ENCODE data around the gene POLQ. TPM values are rescaled to one million over a fixed set of nuclear protein-coding genes. Genes with fewer than 3 reads are reported as not detected.

The POLQ gene
- total RNA-seq, 1 donor from 2014 or later: 33.2 TPM

DNA sequence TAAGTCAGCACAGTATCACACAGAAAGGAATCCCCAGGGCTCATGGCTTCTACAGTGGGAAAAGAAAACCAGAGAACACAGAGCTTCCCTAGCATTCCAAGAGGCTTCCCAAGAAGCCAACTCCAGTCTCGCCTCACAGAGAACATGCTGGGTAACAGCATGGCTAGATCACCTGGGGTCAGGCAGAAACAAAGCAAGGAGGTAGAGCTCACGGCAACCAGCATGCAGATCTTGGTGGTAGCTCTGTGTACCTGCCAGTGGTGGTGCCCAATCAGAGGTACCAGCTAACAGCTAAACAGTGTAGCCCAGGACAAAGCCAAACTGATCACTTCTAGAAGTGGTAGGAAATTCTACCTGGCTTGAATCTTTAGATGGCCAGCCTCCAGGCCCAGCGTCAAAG is 31.3 kb downstream of the POLQ start:
- H3K27ac Mint-ChIP-seq: no peak overlapping the region
- H3K27me3 ChIP-seq: no peaks in the 10 kb centered on the region
- H3K36me3 ChIP-seq: peaks cover 17% of the 10 kb centered on the region
- peaks cover 43% of the 10 kb centered on the region for H3K36me3 Mint-ChIP-seq
- no peak overlapping the region for H3K4me3 ChIP-seq
- no peak overlapping the region for H3K4me3 Mint-ChIP-seq
- H2AFZ ChIP-seq (replicated peaks): no peak overlapping the region
- no peaks in the 10 kb centered on the region for H3K4me1 Mint-ChIP-seq
- H3F3A ChIP-seq (ENCODE audit: low read depth): no peaks in the 10 kb centered on the region
- no peak for DNase-seq (ENCODE audit: low spot score)
- no peak for TF ChIP-seq EZH2phosphoT487 (IDR thresholded peaks at IDR 0.05)
- TF ChIP-seq, protein P1, sequence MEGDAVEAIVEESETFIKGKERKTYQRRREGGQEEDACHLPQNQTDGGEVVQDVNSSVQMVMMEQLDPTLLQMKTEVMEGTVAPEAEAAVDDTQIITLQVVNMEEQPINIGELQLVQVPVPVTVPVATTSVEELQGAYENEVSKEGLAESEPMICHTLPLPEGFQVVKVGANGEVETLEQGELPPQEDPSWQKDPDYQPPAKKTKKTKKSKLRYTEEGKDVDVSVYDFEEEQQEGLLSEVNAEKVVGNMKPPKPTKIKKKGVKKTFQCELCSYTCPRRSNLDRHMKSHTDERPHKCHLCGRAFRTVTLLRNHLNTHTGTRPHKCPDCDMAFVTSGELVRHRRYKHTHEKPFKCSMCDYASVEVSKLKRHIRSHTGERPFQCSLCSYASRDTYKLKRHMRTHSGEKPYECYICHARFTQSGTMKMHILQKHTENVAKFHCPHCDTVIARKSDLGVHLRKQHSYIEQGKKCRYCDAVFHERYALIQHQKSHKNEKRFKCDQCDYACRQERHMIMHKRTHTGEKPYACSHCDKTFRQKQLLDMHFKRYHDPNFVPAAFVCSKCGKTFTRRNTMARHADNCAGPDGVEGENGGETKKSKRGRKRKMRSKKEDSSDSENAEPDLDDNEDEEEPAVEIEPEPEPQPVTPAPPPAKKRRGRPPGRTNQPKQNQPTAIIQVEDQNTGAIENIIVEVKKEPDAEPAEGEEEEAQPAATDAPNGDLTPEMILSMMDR (IDR thresholded peaks at IDR 0.05): no peak
- no peak for TF ChIP-seq EZH2 (IDR thresholded peaks at IDR 0.05)
- H3K4me1 ChIP-seq: no peaks in the 10 kb centered on the region
- H3K27ac ChIP-seq: no peak overlapping the region
- peaks cover 18% of the 10 kb centered on the region for H3K9me3 Mint-ChIP-seq
- H3K9me3 ChIP-seq (ENCODE audit: low read depth): no peaks in the 10 kb centered on the region
- H3K4me2 ChIP-seq: no peak overlapping the region
- no peak overlapping the region for H3K9ac ChIP-seq
- no peaks in the 10 kb centered on the region for H4K20me1 ChIP-seq (ENCODE audit: low read depth)
- H3K79me2 ChIP-seq (ENCODE audit: low read depth): peaks cover 23% of the 10 kb centered on the region
- no peaks in the 10 kb centered on the region for H3K27me3 Mint-ChIP-seq (ENCODE audit: insufficient read depth, low read depth)

DNA sequence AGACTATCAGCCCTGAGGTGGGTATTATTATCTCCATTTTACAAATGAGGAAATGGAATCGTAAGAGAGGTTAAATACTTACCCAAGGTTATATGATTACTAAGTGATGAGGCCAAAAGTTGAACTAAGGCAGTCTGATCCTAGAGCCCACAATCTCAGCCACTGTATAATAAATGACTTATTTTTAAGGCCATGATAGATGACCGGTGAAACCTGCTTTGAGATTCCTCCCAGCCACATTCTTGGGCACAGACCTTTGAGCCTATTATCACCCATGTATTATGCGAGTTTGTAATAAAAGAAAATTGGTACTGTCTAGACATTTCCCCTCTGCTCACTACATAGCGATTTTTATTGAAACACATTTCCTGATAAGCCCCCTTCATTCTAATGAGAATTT is 37.4 kb downstream of the POLQ start:
- Histone ChIP-seq H4K20me1 (ENCODE audit: low read depth) (no peaks in the 10 kb centered on the region), H2AFZ (replicated peaks) (no peak overlapping the region), H3K36me3 (peaks cover 9% of the 10 kb centered on the region), H3K27ac (no peak overlapping the region), H3K4me2 (no peak overlapping the region), H3K9me3 (ENCODE audit: low read depth) (no peaks in the 10 kb centered on the region), H3K27me3 (no peaks in the 10 kb centered on the region), H3K9ac (no peak overlapping the region), H3F3A (ENCODE audit: low read depth) (no peaks in the 10 kb centered on the region), H3K4me1 (no peaks in the 10 kb centered on the region), H3K4me3 (no peak overlapping the region), H3K79me2 (ENCODE audit: low read depth) (no peaks in the 10 kb centered on the region)
- H3K4me1 Mint-ChIP-seq: no peaks in the 10 kb centered on the region
- no peak overlapping the region for H3K4me3 Mint-ChIP-seq
- TF ChIP-seq, protein P1 (IDR thresholded peaks at IDR 0.05): no peak
- H3K9me3 Mint-ChIP-seq: no peaks in the 10 kb centered on the region
- H3K27ac Mint-ChIP-seq: no peak overlapping the region
- no peaks in the 10 kb centered on the region for H3K27me3 Mint-ChIP-seq (ENCODE audit: insufficient read depth, low read depth)
- no peak for DNase-seq (ENCODE audit: low spot score)
- peaks cover 11% of the 10 kb centered on the region for H3K36me3 Mint-ChIP-seq

DNA sequence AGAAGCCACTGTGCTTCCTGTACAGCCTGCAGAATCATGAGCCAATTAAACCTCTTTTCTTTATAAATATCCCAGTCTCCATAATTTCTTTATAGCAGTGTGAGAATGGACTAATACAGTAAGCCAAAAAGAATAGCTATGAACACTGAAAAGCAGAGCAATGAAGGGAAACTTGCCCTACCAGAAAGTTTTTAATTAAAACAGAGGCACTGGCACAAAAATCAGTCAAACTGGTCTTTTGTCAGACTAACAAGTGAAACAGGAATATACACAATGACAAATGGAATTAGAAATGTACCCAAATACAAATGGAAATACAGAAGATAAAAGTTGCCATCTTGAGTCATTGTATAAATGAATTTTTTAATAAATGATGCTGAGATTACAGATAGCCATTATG is 40.5 kb downstream of the POLQ start:
- no peak for DNase-seq (ENCODE audit: low spot score)
- Mint-ChIP-seq H3K27me3 (ENCODE audit: insufficient read depth, low read depth) (no peaks in the 10 kb centered on the region), H3K27ac (no peak overlapping the region), H3K4me1 (no peaks in the 10 kb centered on the region), H3K36me3 (peaks cover 16% of the 10 kb centered on the region), H3K4me3 (no peak overlapping the region), H3K9me3 (no peaks in the 10 kb centered on the region)
- Histone ChIP-seq H3K36me3 (peaks cover 5% of the 10 kb centered on the region), H3K27ac (no peak overlapping the region), H4K20me1 (ENCODE audit: low read depth) (no peaks in the 10 kb centered on the region), H3F3A (ENCODE audit: low read depth) (no peaks in the 10 kb centered on the region), H3K4me2 (no peak overlapping the region), H3K9me3 (ENCODE audit: low read depth) (no peaks in the 10 kb centered on the region), H3K4me1 (no peaks in the 10 kb centered on the region), H2AFZ (replicated peaks) (no peak overlapping the region), H3K4me3 (no peak overlapping the region), H3K9ac (no peak overlapping the region), H3K27me3 (no peaks in the 10 kb centered on the region), H3K79me2 (ENCODE audit: low read depth) (no peaks in the 10 kb centered on the region)
- TF ChIP-seq EZH2phosphoT487 (IDR thresholded peaks at IDR 0.05): no peak
- TF ChIP-seq, protein P1 (IDR thresholded peaks at IDR 0.05): no peak
- TF ChIP-seq EZH2 (IDR thresholded peaks at IDR 0.05): no peak

DNA sequence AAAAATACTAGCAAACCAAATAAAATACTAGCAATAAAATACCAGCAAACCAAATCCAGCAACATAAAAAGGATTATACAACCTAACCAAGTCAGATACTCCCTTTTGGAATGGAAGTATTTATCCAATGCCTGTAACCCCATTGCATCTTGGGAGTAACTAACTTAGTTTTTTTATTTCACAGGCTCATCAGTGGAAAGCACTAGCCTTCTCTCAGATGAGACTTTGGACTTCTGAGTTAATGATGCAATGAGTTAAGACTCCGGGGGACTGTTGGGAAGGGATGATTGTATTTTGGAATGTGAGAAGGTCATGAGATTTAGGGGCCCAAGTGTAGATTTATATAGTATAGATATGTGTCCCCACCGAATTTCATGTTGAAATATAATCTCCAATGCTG is 41.2 kb downstream of the POLQ start:
- H3K9me3 Mint-ChIP-seq: no peaks in the 10 kb centered on the region
- H3K27ac Mint-ChIP-seq: no peak overlapping the region
- Histone ChIP-seq H3K27ac (no peak overlapping the region), H3K9ac (no peak overlapping the region), H2AFZ (replicated peaks) (no peak overlapping the region), H3K4me2 (no peak overlapping the region), H4K20me1 (ENCODE audit: low read depth) (no peaks in the 10 kb centered on the region), H3K4me1 (no peaks in the 10 kb centered on the region), H3F3A (ENCODE audit: low read depth) (no peaks in the 10 kb centered on the region), H3K9me3 (ENCODE audit: low read depth) (no peaks in the 10 kb centered on the region), H3K4me3 (no peak overlapping the region), H3K79me2 (ENCODE audit: low read depth) (no peaks in the 10 kb centered on the region), H3K36me3 (peaks cover 5% of the 10 kb centered on the region), H3K27me3 (no peaks in the 10 kb centered on the region)
- H3K4me1 Mint-ChIP-seq: no peaks in the 10 kb centered on the region
- H3K36me3 Mint-ChIP-seq: peaks cover 16% of the 10 kb centered on the region
- DNase-seq (ENCODE audit: low spot score): no peak
- H3K27me3 Mint-ChIP-seq (ENCODE audit: insufficient read depth, low read depth): no peaks in the 10 kb centered on the region
- TF ChIP-seq EZH2phosphoT487 (IDR thresholded peaks at IDR 0.05) (no peak), EZH2 (IDR thresholded peaks at IDR 0.05) (no peak)
- TF ChIP-seq, protein P1 (IDR thresholded peaks at IDR 0.05): no peak
- H3K4me3 Mint-ChIP-seq: no peak overlapping the region

All from neural progenitor cell (in vitro differentiated cells).